HG02678 (cell line): ENCODE results near the gene ZC3H6.

Experiments used
- ATAC-seq: cut with Tn5 transposase; IDR thresholded peaks from one replicate; pipeline ENCODE4 v1.9.1; 2021; ENCODE audit warnings: mild to moderate bottlenecking, moderate library complexity; ENCODE audit not compliant: unreplicated experiment

ZC3H6 gene

GRCh38 chr2:112275311-112275886 is at the start of gene ZC3H6:
Gene ZC3H6 (plus strand): TSS chr2:112275597. CDS start chr2:112275995, 398 bp downstream.
- ATAC-seq = peak; percentile 94

- no peak for ATAC-seq
These were observed 46.0 kb upstream of the ZC3H6 start for GRCh38 chr2:112229348-112229747.

DNA sequence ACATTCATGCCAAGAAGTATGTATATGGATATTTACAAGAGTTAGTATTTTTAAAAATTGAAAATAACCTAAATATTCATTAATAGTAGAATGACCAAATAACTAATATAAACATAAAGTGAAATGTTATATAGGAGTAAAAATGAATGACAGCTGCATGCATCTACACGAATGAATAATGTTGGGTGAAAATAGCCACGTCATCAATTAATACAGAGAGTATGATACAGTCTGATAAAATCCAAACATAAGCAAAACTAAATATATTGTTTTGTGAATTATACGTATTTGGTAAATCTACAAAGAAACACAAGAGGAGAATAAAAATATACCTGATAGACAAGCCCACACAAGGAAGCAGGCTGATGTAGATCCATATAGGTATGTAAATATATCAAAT is 45.0 kb upstream of the ZC3H6 start:
- no peak for ATAC-seq

- ATAC-seq = no peak
These were observed 35.5 kb upstream of the ZC3H6 start for GRCh38 chr2:112239862-112240261.

GRCh38 chr2:112242384-112242783 is 33.0 kb upstream of the ZC3H6 start:
- no peak for ATAC-seq

- no peak for ATAC-seq
These were observed 32.2 kb upstream of the ZC3H6 start for GRCh38 chr2:112243233-112243632.

- ATAC-seq = no peak
These were observed 30.5 kb upstream of the ZC3H6 start for GRCh38 chr2:112244854-112245253.

DNA sequence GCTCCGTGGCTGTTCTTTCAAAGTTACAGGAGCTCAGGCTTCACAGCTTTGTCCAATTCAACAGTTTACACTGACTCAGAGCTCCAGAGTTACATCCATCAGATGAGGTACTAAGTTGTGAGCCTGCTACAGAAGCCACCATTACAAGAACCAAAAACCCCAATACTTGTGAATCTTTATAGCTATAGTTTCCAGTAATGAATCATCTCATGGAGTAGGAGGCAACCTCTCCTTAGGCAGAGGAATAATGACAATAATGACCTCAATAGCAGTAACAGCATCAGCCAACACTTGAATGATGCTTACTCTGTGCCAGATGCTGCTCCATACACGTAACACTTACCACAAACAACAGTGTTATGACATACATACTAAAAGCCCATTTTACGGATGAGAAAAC is 24.1 kb upstream of the ZC3H6 start:
- no peak for ATAC-seq

DNA sequence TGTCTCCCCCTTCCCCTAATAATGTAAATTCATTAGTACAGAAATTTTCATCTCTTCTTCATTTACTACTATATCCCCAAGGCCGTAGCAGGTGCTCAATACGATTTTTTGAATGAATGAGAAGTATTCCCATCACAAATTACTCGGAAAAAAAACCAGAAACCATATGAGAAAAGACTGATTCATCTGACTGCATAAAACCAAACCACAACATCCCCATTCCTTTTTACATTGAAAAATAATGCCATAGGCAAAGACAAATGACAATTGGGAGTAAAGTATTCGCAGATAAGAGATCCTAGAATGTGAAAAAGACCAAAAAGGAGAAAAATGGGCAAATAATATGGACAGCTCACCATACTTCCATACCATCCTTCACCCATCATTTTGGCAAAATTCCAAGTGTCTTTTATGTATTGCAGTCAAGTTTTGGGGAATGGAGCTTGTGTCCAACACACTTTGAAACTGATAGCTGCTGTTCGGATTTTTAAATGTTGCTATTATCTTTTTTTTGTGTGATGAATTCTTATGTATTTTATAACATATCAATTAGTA is 22.1 kb upstream of the ZC3H6 start:
- no peak for ATAC-seq

DNA sequence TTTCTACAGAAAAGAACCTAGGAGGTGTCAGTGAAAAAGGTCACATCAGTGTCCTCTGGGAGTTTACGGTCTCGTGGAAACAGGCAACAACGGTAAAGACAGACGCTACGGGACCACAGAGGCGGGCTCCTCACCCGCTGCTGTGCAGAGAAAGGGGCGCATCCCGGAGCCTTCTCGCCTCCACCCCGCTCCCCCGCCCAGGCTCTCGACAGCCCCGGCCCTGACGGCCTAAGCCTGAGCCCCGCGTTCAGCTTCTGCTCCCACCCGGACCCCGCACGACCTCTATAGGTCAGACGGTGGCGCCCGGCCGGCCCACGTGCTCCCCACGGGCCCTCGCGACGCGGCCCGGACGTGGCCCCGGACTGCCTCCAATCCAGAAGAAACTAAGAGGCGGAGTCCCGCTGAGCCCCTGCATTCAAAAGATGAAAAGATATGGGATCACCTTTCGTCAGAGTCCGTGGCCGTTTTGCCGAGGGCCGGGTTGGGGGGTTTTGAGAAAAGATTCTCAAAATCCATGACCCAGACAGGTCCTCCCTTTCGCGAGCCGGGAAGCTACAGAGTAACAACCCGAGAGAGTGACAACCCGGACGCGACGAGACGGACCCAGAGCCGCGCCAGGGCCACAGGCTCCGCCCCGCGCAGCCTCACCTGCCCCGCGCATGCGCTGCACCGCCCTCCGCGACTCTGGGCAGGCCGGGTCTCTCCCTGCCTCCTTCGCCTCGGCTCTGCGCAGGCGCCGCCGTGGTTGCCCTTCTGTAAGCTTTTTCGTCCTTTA is 20.7 kb upstream of the ZC3H6 start, which contains the start of gene ZC3H8:
ZC3H8 (minus strand) TSS at position 577 of the 775 bp plus-strand sequence; CDS start at position 516, 61 bp downstream.
- ATAC-seq = peak; percentile 94

DNA sequence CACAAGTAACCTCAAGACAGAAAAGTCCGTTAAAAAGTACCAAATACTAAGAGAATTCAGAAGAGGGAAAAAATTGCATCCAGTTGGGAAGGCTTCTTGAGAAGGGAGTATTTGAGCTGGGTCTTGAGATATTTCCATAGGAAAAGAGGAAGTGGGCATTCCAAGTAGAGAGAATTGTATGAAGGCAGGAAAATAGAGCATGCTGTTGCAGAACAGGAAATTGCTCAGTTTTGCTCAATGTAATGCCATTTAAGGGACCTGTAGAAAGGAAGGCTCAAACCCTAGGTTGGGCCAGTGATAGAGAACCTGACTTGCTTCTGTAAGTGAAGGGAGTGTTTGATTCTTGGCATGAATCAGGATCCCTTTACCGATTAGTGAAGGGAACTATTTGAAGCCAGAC is 19.5 kb upstream of the ZC3H6 start:
- ATAC-seq = no peak

GRCh38 chr2:112256654-112257053 is 18.7 kb upstream of the ZC3H6 start:
- no peak for ATAC-seq

GRCh38 chr2:112257575-112257974 is 17.8 kb upstream of the ZC3H6 start:
- ATAC-seq = no peak

DNA sequence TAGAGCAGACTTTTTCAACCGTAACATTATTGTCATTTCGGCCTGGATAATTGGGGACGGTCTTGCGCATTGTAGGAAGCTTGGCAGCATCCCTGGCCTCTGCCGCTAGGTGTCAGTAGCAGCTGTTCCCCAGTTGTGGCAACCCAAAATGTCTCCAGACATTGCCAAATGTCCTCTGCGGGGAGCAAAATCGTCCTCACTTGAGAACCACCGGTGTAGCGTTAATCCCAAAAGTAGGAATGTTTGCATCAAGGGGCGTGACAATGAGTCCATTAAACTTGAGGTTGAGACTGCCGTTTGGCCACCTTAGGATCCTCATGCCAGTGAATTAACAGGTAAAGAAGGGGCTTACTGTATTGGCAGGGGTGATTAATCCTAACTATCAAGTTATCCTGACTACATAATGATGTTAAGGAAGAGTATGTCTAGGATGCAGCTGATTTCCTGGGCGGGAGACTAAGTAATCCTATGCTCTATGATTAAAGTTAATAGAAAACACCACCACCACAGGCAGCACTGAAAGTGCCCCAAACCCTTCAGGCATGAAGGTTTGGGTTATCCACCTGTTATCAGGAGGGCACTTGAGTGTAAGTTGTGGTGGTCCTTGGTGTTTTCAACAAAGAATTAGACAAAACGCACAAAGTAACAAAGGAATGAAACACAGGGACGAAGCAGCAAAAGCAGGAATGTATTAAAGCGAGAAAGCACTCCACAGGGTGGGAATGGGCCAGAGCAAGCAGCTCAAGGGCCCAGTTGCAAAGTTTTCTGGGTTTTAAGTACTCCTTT is 15.7 kb upstream of the ZC3H6 start:
- peak; percentile 41 for ATAC-seq

- ATAC-seq = no peak
These were observed 15.1 kb upstream of the ZC3H6 start for GRCh38 chr2:112260295-112260625.

GRCh38 chr2:112262876-112263275 is 12.5 kb upstream of the ZC3H6 start:
- ATAC-seq = no peak

DNA sequence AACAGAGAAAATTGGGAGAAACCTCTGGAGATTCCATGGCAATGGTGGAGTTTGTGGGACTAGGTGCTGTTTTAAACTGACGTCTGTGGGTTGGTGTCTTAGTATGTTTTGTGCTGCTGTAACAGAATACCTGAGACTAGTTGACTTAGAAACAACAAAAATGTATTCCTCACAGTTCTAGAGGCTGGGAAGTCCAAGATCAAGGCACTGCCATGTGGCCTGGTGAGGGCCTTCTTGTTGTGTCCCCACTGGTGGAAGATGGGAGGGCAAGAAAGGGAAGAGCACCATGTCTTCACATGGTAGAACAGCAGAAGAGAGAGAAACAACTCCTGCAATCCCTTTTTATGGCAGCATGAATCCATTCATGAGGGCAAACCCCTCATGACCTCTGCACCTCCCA is 6.8 kb upstream of the ZC3H6 start:
- ATAC-seq = no peak

DNA sequence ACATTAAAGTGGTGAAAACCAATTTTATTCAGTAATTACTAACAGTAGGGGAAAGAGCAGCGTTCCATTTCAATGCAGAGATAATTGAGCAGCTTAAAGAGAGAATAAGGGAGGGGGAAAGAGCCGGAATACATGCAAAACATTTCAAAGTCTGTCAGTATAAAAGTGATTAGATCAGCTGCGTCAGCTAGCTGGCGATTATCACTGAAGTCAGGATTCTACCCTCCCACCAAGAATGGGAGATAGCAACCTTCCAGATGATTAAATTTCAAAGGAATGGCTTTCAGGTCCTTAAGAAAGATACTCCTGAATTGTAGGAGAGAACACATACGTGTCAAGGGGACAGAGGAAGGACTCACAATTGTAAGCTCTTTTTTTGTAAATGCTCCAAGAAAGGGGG is 2.7 kb upstream of the ZC3H6 start:
- ATAC-seq = no peak

DNA sequence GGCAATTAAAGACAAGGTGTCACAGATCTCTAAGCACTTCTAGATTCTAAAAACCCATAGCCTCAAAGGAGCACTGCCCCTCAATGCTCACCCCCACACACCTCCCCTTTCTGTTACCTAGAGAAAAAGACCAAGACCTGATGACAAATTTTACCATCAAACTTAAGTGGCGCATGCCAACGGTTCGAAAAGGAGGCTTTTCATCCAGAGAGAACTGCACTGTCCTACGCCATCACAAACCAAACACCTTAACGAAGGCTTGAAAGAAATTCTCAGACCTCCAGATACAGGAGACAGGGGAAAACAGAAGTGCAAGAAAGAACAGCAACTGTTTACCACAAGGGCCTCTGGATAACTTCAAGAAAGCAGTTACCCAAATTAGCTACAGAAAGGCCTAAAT is 2.0 kb upstream of the ZC3H6 start:
- no peak for ATAC-seq

DNA sequence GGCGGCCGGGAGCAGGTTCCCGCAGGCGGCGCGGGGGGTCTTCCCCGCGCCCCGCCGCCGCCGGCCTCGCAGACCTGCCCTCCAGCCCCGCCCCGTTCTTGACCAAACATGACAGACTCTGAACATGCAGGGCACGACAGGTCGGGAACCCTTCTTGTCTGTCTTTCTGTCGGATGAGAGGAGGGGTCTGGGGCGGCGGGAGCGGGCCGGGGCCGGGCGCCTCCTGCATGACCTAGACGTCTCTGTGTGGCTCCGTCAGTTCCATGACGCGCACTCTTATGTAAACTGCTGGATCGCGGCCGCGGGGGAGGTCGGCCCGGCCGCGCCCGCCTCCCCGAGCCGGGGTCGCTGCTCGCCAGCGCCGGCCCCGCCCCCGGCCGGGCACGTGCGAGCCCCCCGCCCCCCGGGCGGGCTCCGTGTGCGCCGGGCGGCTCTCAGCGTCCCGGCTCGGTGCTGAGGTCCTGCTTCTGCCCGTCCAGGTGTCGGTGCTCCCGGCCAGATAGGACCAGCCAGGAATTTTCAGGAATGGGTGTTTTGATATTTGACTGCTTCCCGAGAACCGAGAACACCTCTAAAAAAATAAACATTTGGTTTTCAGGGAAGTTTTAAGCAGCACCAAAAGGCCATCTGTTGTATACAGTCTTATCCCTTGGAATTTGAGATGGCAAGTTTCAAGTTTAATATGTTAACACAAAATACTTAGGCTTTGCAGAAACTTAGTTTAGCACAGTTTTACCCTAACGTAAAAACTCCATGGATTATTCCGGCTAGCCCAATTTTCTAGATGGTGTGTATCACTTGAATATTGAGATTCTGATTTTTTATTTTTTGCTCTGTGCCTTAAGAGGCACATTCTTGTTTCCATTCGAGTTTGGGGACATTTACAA is 733 bp downstream of the ZC3H6 start:
- peak; percentile 50 for ATAC-seq

- no peak for ATAC-seq
These were observed 1.6 kb downstream of the ZC3H6 start for GRCh38 chr2:112276954-112277353.
